Dedifferentiated amniotic fluid mesenchymal stem cell (primary cell): ENCODE data around the gene HSPB6.

Experiments
- DNase-seq: peaks from one replicate; pipeline ENCODE4 v3.0.0-alpha.2; 2016; ENCODE audit errors: extremely low spot score

HSPB6 gene

DNA sequence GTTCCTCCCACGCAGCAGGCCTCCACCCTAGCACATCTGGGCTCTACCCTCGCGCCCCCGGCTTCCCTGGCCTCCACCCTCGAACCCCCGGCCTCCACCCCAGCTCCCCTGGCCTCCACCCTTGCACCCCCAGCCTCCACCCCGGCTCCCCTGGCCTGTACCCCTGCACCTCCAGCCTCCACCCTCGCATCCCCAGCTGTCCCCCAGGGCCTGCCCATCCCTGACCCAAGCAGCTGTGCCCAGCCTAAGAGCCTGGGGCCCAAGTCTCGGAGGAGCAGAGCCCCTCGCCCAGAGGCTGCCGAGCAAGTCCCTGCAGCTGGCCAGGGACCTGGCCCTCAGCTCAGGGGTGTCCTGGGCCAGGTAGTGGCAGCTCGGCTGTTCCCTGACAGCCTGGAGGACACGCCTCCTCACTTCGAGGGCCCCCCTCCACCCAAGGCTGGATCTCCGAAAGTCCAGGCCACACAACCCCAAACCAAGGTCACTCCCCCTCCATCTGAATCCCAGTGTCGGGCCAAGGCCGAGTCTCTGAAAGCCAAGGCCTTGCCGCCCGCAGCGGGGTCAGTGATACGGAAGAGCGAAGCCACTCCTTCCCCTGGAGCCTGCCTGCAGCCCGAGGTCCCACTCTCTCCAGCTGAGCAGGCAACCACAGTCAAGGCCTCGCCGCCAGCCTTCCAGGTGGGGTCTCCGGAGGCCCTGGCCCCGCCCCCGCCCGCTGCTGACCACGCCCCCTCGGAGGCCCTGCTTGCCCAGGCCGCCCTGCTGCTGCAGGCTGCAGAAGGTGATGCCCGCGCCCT, 10.7 kb upstream of the HSPB6 start:
- no peak for DNase-seq

- DNase-seq = no peak
Measured at GRCh38 chr19:35766571-35767104, 9.8 kb upstream of the HSPB6 start.

DNA sequence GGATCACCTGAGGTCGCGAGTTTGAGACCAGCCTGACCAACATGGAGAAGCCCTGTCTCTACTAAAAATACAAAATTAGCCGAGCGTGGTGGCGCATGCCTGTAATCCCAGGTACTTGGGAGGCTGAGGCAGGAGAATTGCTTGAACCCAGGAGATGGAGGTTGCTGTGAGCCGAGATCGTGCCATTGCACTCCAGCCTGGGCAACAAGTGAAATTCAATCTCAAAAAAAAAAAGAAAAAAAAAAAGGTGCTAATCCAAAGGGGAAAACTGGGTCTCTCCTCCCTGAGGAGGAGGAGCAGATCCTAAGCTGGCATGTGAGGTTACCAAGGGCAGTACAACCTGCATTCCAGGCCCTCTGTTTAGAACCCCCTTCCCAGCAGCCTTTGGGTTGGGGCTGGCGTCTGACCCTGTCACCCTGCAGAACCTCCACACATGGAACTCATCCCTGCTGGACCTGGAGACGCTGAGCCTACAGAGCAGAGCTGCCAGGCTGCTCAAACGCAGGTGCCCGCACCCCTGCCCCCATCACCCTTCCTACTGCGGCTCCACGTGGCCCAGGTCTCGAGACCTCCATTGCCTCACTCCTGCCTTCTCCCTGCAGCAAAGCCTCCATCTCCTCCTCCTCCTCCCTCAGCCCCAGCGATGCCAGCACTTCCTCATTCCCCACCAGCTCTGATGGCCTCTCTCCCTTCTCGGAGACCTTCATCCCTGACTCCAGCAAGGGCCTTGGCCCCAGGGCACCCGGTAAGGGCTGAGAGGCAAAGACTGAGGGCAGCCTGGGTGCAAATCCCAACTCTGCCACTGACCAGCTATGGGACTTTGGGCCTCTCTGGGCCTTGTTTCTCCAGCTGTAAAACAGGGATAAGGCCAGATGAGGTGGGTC, 7.8 kb upstream of the HSPB6 start:
- no peak for DNase-seq

DNA sequence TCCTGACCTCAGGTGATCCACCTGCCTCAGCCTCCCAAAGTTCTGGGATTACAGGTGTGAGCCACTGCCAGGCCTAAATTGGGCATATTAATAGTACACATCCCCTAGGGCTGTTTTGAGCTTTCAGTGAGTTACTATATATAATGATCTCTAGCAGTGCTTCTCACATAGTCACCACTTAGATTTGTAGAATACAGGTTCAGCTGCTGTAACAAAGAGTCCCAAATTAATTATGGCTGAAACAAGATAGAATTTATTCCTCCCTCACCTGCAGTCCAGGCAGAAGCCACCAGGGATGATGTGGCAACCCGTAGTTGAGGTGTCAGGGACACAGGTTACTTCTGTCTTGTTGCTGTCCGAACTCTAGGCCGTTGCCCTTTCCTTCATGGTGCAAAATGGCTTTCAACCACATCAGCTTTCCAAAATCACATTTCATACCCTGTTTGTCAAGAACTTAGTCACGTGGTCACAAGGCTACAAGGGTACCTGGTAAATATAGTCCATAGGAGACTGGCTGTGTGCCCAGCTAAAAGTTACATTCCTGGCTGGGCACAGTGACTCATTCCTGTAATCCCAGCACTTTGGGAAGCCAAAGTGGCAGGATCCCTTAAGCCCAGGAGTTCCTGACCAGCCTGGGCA, 4.0 kb upstream of the HSPB6 start:
- no peak for DNase-seq

DNA sequence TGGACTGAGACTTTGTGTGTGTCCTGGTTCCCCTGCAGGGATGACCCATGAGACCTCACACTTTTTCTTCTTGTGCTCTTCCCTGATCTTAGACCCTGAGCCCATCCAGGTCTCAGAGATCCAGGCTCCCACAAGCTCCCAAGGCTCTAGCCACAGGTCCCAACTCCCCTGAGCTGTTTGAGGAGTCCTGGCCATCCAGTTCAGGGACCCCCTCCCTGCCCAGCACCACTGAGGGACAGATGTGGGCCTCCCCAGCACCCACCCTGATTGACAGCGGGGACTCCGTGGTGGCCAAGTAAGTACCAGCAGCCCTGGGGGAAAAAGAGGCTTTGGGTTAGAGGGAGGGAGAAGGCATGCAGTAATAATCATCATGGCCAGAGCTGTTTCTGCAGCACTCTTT, 2.9 kb upstream of the HSPB6 start:
- DNase-seq = no peak

GRCh38 chr19:35757749-35758608, 1.1 kb upstream of the HSPB6 start, which contains the start of gene PROSER3:
Gene PROSER3 (plus strand): TSS chr19:35758176. CDS start chr19:35758216, 40 bp downstream.
- DNase-seq = peak; percentile 100

- peak; percentile 85 for DNase-seq
Measured at GRCh38 chr19:35757231-35757748, 461 bp upstream of the HSPB6 start.

- DNase-seq = no peak
Measured at GRCh38 chr19:35755550-35756376, 1.1 kb downstream of the HSPB6 start.

GRCh38 chr19:35755131-35755549, 1.7 kb downstream of the HSPB6 start:
- no peak for DNase-seq

- no peak for DNase-seq
Measured at GRCh38 chr19:35754370-35755130, 2.3 kb downstream of the HSPB6 start.

DNA sequence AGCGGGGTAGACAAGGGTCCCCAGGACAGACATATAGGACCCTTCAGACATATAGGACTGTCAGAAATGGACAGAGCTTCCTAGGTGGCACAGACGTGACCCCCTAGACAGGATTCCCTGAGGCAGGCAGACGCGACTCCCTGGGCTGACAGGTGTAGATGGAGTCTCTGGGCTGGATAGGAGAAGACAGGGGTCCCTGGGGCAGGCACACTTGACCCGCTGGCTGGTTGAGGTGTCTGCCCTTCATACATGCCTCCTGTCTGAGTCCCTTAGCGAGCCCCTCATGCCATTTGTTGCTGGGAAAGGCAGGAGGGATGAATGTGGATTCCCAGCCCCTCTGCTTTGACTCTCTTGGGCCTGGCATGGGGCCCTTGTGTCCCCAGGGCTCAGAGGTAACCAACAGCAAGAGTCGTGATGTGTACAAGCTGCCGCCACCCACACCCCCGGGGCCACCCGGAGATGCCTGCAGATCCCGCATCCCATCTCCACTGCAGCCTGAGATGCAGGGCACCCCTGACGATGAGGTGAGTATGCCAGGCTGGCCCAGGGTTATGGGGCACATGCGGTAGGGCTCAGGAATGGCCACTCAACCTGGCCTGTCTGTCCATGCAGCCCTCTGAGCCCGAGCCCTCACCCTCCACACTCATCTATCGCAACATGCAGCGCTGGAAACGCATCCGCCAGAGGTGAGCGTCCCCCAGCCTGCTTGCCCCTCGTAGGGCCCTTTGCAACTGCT, 3.0 kb downstream of the HSPB6 start:
- DNase-seq = no peak

DNA sequence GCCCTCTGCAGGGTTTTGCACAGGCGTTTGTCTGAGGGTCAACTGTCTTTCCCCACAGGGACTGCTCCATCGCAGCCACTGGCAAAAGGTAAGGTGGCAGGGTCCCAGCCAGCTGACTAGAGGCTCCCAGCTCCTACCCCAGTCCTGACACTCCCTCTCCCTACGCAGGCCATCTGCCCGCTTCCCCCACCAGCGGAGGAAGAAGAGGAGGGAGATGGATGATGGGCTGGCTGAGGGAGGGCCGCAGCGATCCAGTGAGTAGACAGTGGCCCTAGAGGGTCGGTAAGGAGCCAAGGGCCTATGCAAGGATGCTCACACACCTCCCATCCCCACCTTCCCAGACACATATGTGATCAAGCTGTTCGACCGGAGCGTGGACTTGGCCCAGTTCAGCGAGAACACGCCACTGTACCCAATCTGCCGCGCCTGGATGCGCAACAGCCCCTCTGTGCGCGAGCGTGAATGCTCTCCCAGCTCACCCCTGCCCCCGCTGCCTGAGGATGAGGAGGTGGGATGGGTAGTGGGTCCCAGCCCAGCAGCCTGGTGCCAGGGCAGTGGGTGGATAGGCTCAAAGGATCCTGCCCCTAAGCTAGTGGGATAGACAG, 4.0 kb downstream of the HSPB6 start:
- DNase-seq = no peak

GRCh38 chr19:35751839-35752745, 4.7 kb downstream of the HSPB6 start:
- no peak for DNase-seq

- DNase-seq = no peak
Measured at GRCh38 chr19:35750167-35750566, 6.7 kb downstream of the HSPB6 start.

DNA sequence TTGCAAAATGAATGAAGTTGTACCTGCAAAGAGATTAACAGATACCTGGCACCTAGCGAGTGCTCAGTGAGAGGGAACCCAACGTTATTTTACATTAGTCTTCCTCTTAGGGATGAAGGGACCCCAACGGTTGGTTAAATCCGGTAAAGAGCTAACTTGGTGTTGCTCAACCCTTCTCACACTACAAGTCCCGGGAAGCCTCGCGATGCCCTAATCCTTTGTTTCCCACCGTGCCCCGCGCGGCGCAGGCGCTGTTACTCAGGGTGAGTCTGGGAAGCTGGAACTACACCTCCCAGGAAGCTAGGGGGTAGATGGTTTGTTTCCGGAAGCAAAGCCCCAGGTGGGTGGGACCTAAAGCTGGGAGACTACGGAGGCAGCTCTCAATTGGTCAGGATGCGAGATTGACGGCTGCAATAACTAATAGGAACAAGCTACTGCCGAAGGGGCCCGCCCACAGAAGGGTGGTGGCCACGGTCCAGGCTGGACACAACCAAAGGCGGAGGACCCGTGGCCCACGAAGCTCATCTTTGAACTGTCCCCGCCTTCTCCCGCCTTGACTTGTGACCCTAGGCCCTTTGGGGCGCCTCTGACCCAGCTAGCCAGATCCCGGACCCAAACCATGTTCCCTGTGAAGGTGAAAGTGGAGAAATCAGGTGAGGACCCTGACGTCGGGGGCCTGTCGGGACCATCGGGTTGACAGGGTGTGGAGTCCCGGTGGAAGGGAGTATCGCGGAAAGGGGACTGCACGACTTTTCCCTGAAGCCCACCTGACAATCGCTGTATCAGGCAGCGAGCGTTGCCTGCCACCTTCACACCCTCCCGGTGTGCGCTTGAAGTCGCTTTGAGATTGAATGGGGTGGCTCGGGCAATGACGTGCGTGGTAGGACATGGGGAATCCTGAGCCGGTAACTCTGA, 8.5 kb downstream of the HSPB6 start, which contains the start of gene LIN37:
TSS of gene LIN37 (plus strand) at position 471 of the 915 bp plus-strand sequence. CDS start at position 620, 149 bp downstream.
- peak; percentile 100 for DNase-seq

DNA sequence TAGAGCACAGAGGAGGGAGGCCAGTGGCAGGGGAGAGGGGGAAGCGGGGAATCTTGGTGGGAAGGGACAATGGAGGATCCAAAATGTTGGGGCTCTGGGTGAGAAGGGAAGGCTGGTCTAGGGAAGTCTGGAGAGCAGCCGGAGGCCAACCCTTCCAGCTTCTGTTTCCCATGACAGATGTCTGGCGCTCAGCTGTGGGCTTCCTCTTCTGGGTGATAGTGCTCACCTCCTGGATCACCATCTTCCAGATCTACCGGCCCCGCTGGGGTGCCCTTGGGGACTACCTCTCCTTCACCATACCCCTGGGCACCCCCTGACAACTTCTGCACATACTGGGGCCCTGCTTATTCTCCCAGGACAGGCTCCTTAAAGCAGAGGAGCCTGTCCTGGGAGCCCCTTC, 10.3 kb downstream of the HSPB6 start:
- no peak for DNase-seq
